NCI-H2029 treated with DMSO at 0.1 percent for 48 hours (cell line): ENCODE results near the gene L3MBTL1.

Source experiments
- DNase-seq: peaks from one replicate; lab custom pipeline; 2025; lab: John Stamatoyannopoulos, UW

Gene L3MBTL1

GRCh38 chr20:43590036-43590391 is 82.5 kb downstream of the L3MBTL1 start:
- DNase-seq = no peak

GRCh38 chr20:43590392-43591303 is 83.2 kb downstream of the L3MBTL1 start, which contains the start of gene IFT52:
IFT52 (plus strand) TSS chr20:43590937; CDS start chr20:43594699, 3,762 bp downstream.
- peak; percentile 96 for DNase-seq
